Smooth muscle cell of the umbilical artery (primary cell): ENCODE results near the gene RASA1. TPM values are rescaled to one million over a fixed set of nuclear protein-coding genes. Genes with fewer than 3 reads are reported as not detected.

Source experiments
- total RNA-seq: library from RNA; depleted of rRNA; stranded (reverse); fragments of >200 nt; gene quantifications from 2 replicates; pipeline ENCODE4 v1.2.3, GENCODE V29; 2014

Gene RASA1
- total RNA-seq = 45.1 and 133 TPM in 2 replicates

DNA sequence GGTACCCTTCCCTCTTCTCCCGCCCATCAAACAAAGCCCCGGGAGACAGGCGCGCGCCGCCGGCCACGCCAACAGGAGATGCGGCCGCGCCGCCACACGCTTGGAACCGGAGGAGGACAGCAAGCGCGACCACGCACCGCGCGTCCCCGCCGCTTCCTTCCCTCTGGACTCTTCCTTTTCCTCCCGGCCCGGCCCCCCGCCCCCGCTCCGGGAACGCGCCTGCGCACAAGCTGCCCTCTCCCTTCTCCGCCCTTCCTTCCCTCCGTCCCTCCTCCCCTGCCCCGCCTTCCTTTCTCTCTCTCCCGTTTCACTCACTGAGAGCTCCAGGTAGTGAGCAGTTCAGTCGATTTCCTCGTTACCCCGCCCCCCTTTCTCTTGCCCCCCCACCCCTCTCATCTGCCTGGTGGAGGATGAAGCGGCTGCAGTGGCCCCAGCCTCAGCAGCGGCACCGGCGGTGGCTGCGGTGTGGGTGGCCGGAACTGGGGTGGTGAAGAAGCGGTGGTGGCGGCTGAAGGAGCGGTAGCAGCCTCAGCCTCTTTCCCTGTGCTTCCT, at the start of gene RASA1:
TSS of gene RASA1 (plus strand) at position 310 of the 552 bp plus-strand sequence. CDS start 569 bp downstream, outside the sequence.

GRCh38 chr5:87412630-87413342, 145.1 kb downstream of the RASA1 start, which contains the start of gene CCNH:
CCNH (minus strand) TSS chr5:87412930; CDS start chr5:87412794, 136 bp downstream.

Other genes with a start within 250 kb of the RASA1 start
- 48.8 and 83.1 TPM in 2 replicates for gene CCNH, start 145.0 kb downstream of the RASA1 start, total RNA-seq